ENCODE results near the gene NDUFA7. TPM values are rescaled to one million over a fixed set of nuclear protein-coding genes. Genes with fewer than 3 reads are reported as not detected.
"Not testable (repeated sequence)": the region's sequence is repeated elsewhere in the genome, so short reads cannot be mapped to it uniquely, and the experiment has no call there.

Gene NDUFA7
- total RNA-seq, 1 donor from 2014 or later: 46.7 TPM

- DNase-seq (ENCODE audit: low read depth, low spot score): no peak
These were observed 55.3 kb downstream of the NDUFA7 start for GRCh38 chr19:8265872-8266271.

DNA sequence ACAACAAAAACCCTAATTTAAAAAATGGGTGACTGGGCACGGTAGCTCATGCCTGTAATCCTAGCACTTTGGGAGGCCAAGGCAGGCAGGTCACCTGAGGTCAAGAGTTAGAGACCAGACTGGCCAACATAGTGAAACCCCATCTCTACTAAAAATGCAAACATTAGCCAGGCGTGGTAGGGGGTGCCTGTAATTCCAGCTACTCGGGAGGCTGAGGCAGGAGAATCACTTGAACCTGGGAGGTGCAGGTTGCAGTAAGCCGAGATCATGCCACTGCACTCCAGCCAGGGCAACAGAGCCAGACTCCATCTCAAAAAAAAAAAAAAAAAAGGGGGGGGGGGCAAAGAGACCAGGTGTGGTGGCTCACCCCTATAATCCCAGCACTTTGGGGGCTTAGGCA is 56.9 kb downstream of the NDUFA7 start:
- not testable (repeated sequence) for DNase-seq (ENCODE audit: low read depth, low spot score)

DNA sequence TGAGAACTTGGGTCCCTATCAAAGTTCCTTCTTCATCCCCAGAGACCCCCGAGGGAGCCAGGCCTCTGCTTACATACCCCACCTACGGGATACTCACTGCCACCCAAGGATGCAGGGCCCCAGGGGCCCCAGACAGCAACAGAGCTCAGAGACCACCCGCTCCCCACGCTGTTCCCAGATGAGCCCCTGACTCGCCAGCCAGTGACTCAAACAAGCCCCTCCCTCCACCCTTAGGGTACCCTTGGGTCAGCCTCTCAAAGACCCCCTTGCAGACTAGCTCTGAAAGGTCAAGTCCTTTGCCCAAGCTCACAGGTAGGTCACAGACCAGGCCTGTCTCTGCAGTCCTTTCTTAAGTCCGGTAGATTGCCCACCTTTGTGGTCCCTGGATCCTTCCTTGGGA is 58.7 kb downstream of the NDUFA7 start:
- no peak for DNase-seq (ENCODE audit: low read depth, low spot score)

DNA sequence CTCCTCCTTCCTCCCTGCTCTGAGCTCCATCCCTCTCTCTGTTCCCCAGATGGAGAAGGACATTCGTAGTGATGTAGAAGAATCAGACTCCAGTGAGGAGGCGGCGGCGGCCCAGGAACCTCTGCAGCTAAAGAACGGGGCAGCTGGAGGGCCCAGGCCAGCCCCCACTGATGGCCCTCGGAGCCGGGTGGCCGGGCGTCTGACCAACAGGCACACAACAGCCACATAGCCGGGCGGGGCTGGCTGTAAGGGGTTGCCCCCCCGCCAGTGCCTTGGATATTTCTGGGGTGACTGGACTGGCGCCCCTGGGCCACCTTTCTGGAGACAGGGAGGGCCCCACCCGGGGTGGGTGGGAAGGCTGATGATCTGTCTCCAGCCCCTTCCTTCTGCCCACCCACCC is 59.3 kb downstream of the NDUFA7 start:
- DNase-seq (ENCODE audit: low read depth, low spot score): no peak

- DNase-seq (ENCODE audit: low read depth, low spot score): no peak
These were observed 59.8 kb downstream of the NDUFA7 start for GRCh38 chr19:8261347-8261746.

Other genes with a start within 250 kb of the NDUFA7 start
- not detected in 2 replicates for gene FBN3, start 171.8 kb downstream of the NDUFA7 start, total RNA-seq
- 1.3 and 2.5 TPM in 2 replicates for gene CERS4, start 112.0 kb downstream of the NDUFA7 start, total RNA-seq
- 32.5 and 35.6 TPM in 2 replicates for gene CD320, start 13.0 kb downstream of the NDUFA7 start, total RNA-seq
- gene RPS28, start 121 bp upstream of the NDUFA7 start, total RNA-seq: 273 and 792 TPM in 2 replicates
- 12.1 and 18.4 TPM in 2 replicates for gene KANK3, start 21.9 kb upstream of the NDUFA7 start, total RNA-seq
- 4.3 and 13.2 TPM in 2 replicates for gene ANGPTL4, start 42.8 kb upstream of the NDUFA7 start, total RNA-seq
- gene RAB11B, start 69.0 kb upstream of the NDUFA7 start, total RNA-seq: 38.4 and 51.9 TPM in 2 replicates
- 113 and 149 TPM in 2 replicates for gene MARCHF2, start 91.9 kb upstream of the NDUFA7 start, total RNA-seq
- gene HNRNPM, start 123.6 kb upstream of the NDUFA7 start, total RNA-seq: 91.6 and 122 TPM in 2 replicates
- not detected in 2 replicates for gene PRAM1, start 181.3 kb upstream of the NDUFA7 start, total RNA-seq
- gene ZNF414, start 192.8 kb upstream of the NDUFA7 start, total RNA-seq: 2.4 and 3.6 TPM in 2 replicates

Measured in pulmonary artery endothelial cell (primary cell).